Brain microvascular endothelial cell (primary cell): Measurements from ENCODE around the gene BUD23.
"Not testable (repeated sequence)": the region's sequence is repeated elsewhere in the genome, so short reads cannot be mapped to it uniquely, and the experiment has no call there.

ENCODE experiments used
- DNase-seq: peaks from one replicate; pipeline ENCODE4 v3.0.0-alpha.2; 2020
- H3K27ac ChIP-seq: fragments of 250-450 bp; sonication (Bioruptor Pico); 2 replicates; pipeline ENCODE4 v1.5.1; 2020; ENCODE audit warnings: mild to moderate bottlenecking, moderate library complexity
- H3K27me3 ChIP-seq: fragments of 250-450 bp; sonication (Bioruptor Pico); replicated peaks from 2 replicates; pipeline ENCODE4 v1.5.1; 2020; ENCODE audit warnings: mild to moderate bottlenecking
- H3K36me3 ChIP-seq: fragments of 250-450 bp; sonication (Bioruptor Pico); replicated peaks from 2 replicates; pipeline ENCODE4 v1.5.1; 2020; ENCODE audit warnings: mild to moderate bottlenecking
- H3K4me3 ChIP-seq: 2 replicates; pipeline ENCODE4 v1.5.1; 2011; ENCODE audit warnings: low read depth, mild to moderate bottlenecking, control low read depth, low read length, moderate library complexity
- CTCF ChIP-seq: IDR thresholded peaks from 2 replicates; pipeline ENCODE4 v1.5.1; 2011; ENCODE audit warnings: low read depth, mild to moderate bottlenecking, moderate library complexity, low read length, control low read depth, inconsistent platforms; ENCODE audit errors: missing control alignments
- in situ Hi-C: cut with HindIII; loops from 2 replicates; pipeline ENCODE4 v1.10.0; 2017; ENCODE audit warnings: low sequenced_read_pairs, low pct_ligation_motif_present

Gene BUD23

GRCh38 chr7:73718438-73718881 lies 35.1 kb downstream of the BUD23 start:
- Histone ChIP-seq H3K36me3 (peaks cover 30% of the 10 kb centered on the region), H3K27ac (peak overlapping the region; percentile 98), H3K27me3 (no peaks in the 10 kb centered on the region), H3K4me3 (peak overlapping the region; percentile 88)
- DNase-seq = peak; percentile 24
- no peak for TF ChIP-seq CTCF
- in situ Hi-C loops = no loop called here

- H3K27me3 ChIP-seq = no peaks in the 10 kb centered on the region
- H3K27ac ChIP-seq = peak within 1 kb of the TSS; percentile 98
- peak within 1 kb of the TSS; percentile 88 for H3K4me3 ChIP-seq
- DNase-seq = peak; percentile 44
- in situ Hi-C loops = no loop called here
- H3K36me3 ChIP-seq = peaks cover 23% of the 10 kb centered on the region
- TF ChIP-seq CTCF = no peak
These were observed 35.8 kb downstream of the BUD23 start, which contains the start of gene STX1A for GRCh38 chr7:73718905-73719805. TSS of gene STX1A (minus strand) at chr7:73719669. CDS start at chr7:73719631, 38 bp downstream.

GRCh38 chr7:73719806-73720169 lies 36.4 kb downstream of the BUD23 start:
- TF ChIP-seq CTCF = no peak
- in situ Hi-C loops = no loop called here
- H3K36me3 ChIP-seq = peaks cover 19% of the 10 kb centered on the region
- no peaks in the 10 kb centered on the region for H3K27me3 ChIP-seq
- peak overlapping the region; percentile 49 for H3K4me3 ChIP-seq
- no peak for DNase-seq
- no peak overlapping the region for H3K27ac ChIP-seq

GRCh38 chr7:73720443-73720842 lies 37.0 kb downstream of the BUD23 start:
- in situ Hi-C loops, H3K27ac ChIP-seq, H3K27me3 ChIP-seq, H3K4me3 ChIP-seq, DNase-seq: not testable (repeated sequence)
- peaks cover 14% of the 10 kb centered on the region for H3K36me3 ChIP-seq

GRCh38 chr7:73721377-73721817 lies 38.0 kb downstream of the BUD23 start:
- Histone ChIP-seq H3K4me3 (no peak overlapping the region), H3K27ac (no peak overlapping the region), H3K27me3 (no peaks in the 10 kb centered on the region), H3K36me3 (peaks cover 8% of the 10 kb centered on the region)
- no peak for TF ChIP-seq CTCF
- in situ Hi-C loops = no loop called here
- no peak for DNase-seq

GRCh38 chr7:73722182-73722581 lies 38.8 kb downstream of the BUD23 start:
- H3K36me3 ChIP-seq, H3K4me3 ChIP-seq, DNase-seq, H3K27me3 ChIP-seq, in situ Hi-C loops, H3K27ac ChIP-seq: not testable (repeated sequence)
